ENCODE results near the gene BEND2.

Gene BEND2

GRCh38 chrX:18146009-18146408 lies 74.7 kb downstream of the BEND2 start:
- DNase-seq (ENCODE audit: extremely low read depth in 1 of 2, low read depth in 1 of 2): no peak

GRCh38 chrX:18136816-18137215 lies 83.9 kb downstream of the BEND2 start:
- DNase-seq (ENCODE audit: extremely low read depth in 1 of 2, low read depth in 1 of 2): no peak

GRCh38 chrX:18133605-18134004 lies 87.1 kb downstream of the BEND2 start:
- no peak for DNase-seq (ENCODE audit: extremely low read depth in 1 of 2, low read depth in 1 of 2)

- DNase-seq (ENCODE audit: extremely low read depth in 1 of 2, low read depth in 1 of 2): no peak
Observed at GRCh38 chrX:18129690-18130089, 91.0 kb downstream of the BEND2 start.

GRCh38 chrX:18126971-18127370 lies 93.7 kb downstream of the BEND2 start:
- DNase-seq (ENCODE audit: extremely low read depth in 1 of 2, low read depth in 1 of 2): no peak

- DNase-seq (ENCODE audit: extremely low read depth in 1 of 2, low read depth in 1 of 2): no peak
Observed at GRCh38 chrX:18119856-18120255, 100.8 kb downstream of the BEND2 start.

Data from stimulated activated CD8-positive, alpha-beta memory T cell treated with anti-CD3 and anti-CD28 coated beads, Interleukin-7, amount 100 ng/mL, for 48 hours (primary cell).